GM21717 (cell line): ENCODE results near the gene FCF1.
"Not testable (repeated sequence)": the region's sequence is repeated elsewhere in the genome, so short reads cannot be mapped to it uniquely, and the experiment has no call there.

Experiments used
- ATAC-seq: cut with Tn5 transposase; IDR thresholded peaks from one replicate; pipeline ENCODE4 v1.9.1; 2021; ENCODE audit warnings: mild to moderate bottlenecking, moderate library complexity; ENCODE audit not compliant: unreplicated experiment

FCF1 gene

DNA sequence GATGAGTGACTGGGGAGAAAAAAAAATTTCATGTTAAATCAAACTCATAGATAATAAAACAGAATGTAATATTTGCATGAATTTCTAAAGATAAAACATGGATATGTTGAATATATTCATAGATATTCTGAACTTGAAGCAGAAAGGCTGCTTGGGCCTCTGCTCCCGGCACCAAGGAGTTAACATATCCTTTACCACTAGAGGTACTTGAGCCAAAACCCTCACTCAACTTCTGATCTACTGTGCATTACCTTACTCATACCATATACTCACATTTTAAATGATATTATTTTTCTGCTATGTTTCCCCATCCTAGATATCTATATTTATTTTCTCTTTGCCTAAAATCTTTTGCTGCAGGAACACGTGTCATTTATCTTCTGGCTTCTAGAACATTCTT is 15.0 kb upstream of the FCF1 start:
- no peak for ATAC-seq

DNA sequence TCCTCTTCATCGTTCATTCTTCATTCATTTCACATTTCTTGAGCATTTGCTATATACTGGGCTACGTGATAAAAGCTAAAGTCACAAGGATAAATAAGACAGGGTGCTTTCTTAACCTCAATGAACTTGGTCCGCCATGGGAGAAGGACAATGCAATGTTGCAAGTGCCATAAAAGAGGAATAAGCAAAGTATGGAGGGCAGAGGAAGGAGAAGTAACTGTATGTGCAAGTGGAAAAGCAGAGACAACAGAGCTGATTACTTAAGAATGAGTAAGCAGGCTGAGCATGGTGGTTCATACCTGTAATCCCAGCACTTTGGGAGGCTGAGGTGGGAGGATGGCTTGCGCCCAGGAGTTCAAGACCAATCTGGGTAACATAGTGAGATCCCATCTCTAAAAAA is 14.5 kb upstream of the FCF1 start:
- no peak for ATAC-seq

DNA sequence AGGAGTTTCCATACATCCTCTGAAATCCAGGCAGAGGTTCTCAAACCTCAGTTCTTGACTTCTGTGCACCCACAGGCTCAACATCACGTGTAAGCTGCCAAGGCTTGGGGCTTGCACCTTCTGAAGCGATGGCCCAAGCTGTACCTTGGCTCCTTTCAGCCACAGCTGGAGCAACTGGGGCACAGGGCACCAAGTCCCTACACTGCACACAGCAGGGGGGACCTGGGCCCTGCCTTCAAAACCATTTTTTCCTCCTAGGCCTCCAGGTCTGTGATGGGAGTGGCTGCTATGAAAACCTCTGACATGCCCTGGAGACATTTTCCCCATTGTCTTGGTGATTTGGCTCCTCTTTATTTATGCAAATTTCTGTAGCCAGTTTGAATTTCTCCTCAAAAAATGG is 10.7 kb upstream of the FCF1 start:
- ATAC-seq, result no peak

DNA sequence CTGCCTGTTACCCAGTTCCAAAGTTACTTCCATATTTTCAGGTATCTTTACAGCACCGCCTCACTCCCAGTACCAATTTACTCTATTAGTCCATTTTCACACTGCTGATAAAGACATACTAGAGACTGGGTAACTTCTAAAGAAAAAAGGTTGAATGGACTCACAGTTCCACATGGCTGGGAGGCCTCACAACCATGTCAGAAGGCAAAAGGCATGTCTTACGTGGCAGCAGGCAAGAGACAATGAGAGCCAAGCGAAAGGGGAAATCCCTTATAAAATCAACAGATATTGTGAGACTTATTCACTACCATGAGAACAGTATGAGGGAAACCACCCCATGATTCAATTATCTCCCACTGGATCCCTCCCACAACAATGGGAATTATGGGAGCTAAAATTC is 9.9 kb upstream of the FCF1 start:
- ATAC-seq, result no peak

DNA sequence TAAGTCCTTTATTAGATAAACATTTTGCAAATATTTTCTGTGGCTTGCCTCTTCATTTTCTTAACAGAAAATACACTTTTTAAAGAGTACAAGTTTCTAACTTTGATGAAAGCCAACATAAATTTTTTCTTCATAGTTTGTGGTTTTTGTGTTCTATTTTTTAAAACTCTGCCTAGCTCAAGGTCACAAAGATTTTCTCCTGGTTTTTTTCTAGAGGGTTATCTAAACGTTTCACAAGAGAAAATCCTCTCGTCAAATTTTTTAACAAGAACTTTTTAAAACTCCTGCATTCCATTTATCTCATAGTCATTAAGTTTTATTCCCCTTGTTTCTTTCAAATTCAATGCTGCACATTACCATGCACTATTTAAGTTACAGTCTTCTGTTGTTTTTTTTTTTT is 8.3 kb upstream of the FCF1 start:
- ATAC-seq, result no peak

DNA sequence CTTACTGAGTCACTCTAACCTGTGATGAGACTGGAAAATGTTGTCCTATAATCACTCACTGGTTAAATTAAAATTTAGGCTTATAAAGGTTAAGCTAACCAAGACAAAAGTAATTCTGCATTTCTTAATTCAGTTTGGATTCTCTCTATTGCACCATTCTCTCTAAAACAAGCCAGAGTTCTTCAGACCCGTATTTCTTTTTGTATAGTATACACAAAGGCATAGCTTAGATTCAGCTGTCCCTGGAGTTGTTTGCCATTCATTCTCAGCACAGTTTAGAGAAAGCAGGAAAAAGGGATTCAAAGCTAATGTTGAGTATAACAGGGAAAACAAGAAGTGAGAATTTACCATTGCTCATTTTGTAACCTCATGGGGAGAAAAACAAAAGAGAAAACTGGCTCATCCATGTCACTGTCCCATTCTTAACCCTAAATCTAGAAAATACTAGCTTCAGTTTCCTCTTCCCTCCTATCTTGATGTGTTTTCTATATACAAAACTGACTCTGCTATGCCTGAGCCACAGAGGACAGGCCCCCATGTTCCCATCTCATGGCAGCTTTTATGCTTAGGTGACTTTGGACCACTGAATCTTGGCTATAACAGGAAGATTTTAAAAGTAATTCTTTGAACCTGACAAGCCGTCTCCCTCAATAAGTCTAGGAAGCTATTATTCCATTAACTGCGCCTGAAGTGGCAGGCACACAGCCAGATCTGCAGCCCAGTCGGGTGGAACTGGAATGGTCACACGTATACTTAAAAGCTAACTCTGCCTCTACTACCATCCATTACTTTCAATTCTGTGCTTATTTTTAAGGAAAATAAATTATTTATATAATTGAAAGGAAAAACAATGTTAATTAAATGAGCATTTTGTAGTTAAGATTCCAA is 7.1 kb upstream of the FCF1 start:
- ATAC-seq, result no peak

DNA sequence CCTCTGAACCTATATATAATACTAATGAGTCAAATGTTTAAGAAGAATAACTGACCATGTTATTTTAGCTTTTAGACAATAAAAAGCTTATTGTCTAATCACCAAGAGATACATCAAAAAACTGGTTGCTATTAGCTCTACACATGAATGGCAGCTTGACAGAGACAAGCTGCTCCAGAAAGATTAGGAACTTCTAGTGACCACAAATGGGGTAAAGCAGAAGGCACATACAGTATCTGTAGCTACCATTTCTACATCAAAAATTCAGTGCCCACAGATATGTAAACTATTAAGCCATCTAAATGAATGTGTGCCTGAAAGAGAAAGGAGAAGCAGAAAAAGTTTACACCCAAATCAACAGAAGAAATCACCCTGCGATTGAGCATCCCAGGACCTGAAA is 2.5 kb upstream of the FCF1 start:
- no peak for ATAC-seq

DNA sequence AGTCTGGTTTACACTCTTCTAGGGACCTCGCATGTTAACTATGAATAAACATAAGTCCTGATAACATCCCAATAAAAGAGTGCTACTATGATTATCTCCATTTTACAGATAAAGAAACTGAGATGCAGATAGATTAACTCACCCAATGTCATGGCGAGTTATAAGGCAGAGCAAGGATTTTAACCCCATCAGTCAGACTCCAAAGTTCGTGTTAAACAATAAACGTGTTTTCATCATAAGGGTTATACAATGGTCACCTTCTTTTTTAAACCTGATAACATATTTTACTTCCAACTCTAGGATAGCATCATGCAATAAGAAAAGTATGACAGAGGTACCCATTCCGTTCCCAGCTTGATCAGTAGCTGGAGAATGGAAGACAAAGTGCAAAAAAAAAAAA is 1.3 kb upstream of the FCF1 start:
- ATAC-seq, result no peak

DNA sequence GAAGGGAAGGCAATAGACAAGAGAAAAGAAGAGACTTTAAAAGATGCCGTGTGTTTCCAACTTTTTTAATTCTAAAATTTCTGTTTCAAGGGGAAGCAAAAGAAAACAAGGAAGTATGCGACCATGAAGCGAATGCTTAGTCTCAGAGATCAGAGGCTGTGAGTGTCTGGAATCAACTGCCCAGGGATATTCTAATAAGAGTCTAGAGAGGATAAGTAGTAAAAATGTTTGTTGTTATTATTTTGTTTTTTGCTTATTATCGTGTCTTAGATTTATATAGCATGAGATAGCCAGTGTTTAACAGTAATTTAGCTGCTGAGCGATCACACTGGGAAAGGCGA is 421 bp downstream of the FCF1 start:
- no peak for ATAC-seq

DNA sequence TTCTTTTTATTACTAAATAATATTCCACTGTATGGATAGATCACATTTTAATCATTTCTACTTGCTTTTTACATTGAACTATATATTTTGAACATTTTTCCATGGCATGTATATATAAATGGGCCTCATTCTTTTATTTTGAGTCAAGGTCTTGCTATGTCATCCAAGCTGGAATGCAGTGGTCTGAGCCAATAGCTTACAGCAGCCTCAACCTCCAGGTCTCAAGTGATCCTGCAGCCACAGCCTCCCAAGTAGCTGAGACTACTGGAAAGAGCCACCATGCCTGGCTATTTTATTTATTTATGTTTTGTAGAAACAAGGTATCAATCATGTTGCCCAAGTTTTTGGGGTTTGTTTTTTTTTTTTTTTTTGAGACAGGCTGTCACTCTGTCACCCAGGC is 7.6 kb downstream of the FCF1 start:
- no peak for ATAC-seq

DNA sequence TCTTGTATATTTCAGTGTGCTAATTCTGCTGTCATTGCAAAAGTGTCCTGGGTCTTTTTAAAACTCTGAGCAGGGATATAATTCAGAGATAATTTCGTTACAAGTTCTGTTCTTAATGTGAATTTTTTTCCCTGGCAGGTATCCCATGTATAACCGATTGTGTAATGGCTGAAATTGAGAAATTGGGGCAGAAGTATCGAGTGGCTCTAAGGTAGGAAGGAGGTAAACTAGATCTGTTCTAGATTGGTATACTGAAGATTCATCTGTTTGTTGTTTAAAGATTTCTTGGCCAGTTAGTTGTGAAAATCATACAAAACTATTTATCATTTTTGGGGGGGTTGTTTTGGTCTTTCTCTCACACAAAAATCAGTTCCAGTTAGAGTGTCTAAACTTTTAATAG is 10.2 kb downstream of the FCF1 start:
- ATAC-seq, result no peak

DNA sequence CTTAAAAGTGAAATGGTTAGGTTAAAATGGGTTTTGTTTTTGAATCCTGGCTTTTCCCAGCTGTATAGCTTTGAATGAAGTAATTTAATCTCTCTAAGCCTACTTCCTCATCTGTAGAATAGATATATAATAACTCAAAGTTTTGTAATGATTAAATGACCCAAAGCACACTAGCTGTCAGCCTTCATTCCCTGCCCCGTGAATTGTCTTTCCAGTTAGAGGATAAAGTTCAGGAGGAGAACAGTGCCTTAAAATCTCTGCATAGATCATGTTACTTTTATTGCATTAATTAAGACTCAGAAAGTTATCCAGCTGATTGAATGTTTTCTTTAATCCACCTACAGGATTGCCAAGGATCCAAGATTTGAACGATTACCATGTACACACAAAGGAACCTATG is 19.4 kb downstream of the FCF1 start:
- ATAC-seq, result no peak

DNA sequence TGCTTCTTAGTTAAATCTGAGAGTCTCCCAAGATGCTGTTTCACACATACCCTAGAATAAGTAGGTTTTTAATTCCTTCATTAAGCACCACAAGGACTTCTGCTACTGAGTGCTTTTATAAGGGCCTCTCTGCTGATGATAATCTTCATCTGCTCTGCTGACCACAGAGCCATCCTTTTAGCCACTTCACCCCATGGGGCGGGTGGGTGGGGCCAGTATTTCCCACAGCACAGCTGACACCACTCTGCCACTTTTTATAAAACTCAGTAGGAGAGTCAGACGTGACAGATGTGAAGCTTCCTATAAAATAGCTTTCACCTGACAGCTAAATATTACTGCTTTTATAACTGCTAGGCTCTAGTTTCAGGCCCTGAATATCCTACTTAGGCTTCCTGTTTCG is 20.3 kb downstream of the FCF1 start:
- ATAC-seq, result no peak

DNA sequence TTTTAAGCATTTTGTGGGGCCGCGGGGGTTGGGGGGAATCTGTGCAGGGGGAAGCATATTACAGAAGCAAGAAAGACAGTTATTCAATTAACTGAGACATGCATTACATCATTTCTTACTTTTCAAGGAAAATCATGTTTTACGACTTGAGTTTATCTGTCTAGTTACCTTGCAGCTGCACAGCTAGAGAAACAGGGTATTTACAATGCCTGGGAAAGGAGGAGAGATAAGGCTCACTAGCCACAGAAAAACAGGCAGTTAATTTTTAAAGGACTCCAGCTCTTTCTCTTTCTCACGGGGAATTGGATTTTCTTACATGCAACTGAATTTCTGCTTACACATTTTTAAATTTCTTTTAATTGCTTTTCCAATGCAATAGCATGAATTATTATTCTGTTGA is 22.2 kb downstream of the FCF1 start:
- ATAC-seq, result no peak

DNA sequence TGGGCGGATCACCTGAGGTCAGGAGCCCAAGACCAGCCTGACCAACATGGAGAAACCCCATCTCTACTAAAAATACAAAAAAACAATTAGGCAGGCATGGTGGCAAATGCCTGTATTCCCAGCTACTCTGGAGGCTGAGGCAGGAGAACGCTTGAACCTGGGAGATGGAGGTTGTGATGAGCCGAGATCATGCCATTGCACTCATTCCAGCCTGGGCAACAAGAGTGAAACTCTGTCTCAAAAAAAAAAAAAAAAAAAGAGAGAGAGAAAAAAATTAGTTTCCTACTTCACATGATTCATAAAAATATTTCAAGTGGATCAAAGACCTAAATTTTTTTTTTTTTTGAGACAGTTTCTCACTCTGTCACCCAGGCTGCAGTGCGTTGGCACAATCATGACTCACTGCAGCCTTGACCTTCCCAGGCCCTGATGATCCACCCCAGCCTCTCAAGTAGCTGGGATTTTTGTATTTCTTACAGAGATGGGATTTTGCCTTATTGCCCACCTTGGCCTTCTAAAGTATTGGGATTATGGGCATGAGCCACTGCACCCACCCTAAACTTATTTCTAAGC is 24.9 kb downstream of the FCF1 start:
- no peak for ATAC-seq

DNA sequence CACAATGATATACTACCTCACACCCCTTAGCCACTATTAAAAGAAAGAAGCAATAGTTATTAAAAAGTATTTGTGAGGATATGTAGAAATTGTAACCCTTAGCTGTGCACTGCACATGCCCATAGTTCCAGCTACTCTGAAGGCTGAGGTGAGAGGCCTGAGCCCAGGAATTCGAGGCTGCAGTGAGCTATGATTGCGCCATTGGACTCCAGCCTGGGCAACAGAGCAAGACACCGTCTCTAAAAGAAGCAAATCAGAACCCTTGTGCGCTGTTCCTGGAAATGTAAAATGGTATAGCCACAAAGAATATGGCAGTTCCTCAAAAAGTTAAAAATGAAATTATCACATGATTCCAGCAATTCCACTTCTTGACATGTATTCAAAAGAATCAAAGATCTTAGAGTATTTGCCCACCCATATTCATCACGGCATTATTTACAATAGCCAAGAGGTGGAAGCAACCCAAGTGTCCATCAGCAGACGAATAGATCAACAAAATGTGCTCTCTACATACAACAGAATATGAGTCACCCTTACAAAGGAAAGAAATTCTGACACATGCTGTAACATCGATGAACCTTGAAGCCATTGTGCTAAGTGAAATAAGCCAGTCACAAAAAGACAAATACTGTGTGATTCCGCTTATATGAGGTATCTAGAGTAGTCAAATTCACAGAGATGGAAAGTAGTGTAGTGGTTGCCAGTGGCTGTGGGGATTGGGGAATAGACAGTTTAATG is 26.5 kb downstream of the FCF1 start:
- ATAC-seq, result no peak

DNA sequence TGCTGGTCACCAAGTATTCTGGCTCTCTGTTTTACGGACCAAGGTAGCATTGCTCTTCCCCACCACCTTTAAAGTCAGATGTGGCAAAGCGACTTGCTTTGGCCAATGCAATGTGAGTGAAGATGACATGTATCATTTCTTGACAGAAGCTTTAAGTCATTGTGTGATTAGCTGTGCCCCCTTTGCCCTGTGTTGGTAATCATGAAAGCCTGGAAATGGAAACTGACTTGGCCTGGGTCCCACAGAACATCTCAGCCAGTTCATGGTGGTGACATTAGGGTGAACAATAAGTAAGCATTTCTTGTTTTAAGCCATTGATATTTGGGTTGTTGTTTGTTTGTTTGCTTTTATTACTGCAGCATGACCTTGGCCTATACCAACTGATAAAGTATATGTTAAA is 34.3 kb downstream of the FCF1 start:
- ATAC-seq, result no peak

DNA sequence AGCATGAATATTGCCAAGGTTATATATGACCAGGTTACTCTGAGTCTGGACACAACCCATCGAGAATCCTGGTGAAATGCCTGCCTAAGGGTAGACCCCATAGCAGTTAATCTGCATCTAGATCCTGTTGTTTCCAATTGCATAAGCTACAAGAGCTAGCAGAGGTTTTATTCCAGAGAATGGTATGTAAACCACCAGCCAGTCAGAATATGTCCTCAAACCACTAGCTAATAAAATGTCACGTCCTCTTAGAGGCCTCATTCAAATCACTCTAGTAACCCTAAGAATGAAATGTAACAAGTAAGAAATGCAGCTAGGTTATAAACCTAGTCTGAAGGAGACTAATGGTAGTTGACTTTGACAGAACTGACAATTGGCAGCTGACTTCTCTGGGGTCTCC is 41.2 kb downstream of the FCF1 start:
- no peak for ATAC-seq

DNA sequence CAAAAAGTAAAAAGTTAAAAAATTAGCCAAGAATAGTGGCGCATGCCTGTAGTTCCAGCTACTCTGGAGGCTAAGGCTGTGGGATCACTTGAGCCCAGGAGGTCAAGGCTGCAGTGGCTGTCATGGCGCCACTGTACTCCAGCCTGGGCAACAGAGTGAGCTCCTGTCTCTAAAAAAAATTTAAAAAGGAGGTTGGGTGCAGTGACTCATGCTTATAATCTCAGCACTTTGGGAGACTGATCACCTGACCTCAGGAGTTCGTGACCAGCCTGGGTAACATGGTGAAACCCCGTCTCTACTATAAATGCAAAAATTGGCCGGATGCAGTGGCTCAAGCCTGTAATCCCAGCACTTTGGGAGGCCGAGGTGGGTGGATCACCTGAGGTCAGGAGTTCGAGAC is 42.0 kb downstream of the FCF1 start:
- no peak for ATAC-seq

DNA sequence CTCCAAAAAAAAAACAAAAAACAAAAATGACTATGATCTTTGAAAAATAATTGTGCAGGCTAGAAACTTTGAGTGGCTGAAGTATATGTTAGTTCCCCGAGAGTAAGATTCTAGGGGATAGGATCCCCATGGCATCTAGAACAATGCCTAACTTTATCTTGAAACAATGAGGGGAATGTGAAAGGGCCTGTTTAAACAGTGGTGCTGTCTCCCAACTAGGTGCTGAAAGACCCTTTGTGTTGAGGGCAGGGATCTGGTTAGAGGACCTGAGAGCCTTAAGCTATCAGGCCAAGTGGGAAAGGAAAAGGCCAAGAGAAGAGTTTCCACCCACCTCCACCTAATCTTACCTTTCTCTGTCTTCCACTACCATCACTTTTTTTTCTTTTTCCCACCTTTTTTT is 43.4 kb downstream of the FCF1 start:
- ATAC-seq, result no peak

DNA sequence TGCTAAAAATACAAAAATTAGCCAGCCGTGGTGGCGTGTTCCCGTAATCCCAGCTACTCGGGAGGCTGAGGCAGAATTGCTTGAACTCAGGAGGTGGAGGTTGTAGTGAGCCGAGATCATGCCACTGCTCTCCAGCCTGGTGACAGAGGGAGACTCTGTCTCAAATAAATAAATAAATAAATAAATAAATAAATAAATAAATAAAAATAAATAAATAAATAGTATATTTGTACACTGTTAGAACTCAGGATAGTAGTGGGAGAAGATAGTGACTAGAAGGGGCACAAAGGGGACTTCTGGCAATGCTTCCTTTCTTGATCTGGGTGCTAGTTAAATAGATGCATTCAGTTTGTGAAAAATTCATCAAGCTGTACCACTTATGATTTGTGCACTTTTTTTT is 45.6 kb downstream of the FCF1 start:
- not testable (repeated sequence) for ATAC-seq
